Measurements from ENCODE around the gene ZGPAT.
"Not testable (repeated sequence)": the region's sequence is repeated elsewhere in the genome, so short reads cannot be mapped to it uniquely, and the experiment has no call there.

Gene ZGPAT

GRCh38 chr20:63707558-63708300 is at the start of gene ZGPAT, which contains the start of gene ARFRP1:
TSS of gene ZGPAT (plus strand) at chr20:63708039. CDS start at chr20:63708581, 542 bp downstream.
TSS of gene ARFRP1 (minus strand) at chr20:63707976. CDS start at chr20:63707091, 885 bp downstream.
- peak within 1 kb of the TSS; percentile 89 for H3K4me3 ChIP-seq (ENCODE audit: low read depth, low read length)
- no peaks in the 10 kb centered on the region for H3K4me1 ChIP-seq (ENCODE audit: control insufficient read depth, insufficient read depth, low read length)
- peaks cover 31% of the 10 kb centered on the region for H3K36me3 ChIP-seq (ENCODE audit: control insufficient read depth, insufficient read depth, low read length)
- no peaks in the 10 kb centered on the region for H3K27me3 ChIP-seq (ENCODE audit: control insufficient read depth, insufficient read depth, low read length)
- peak within 1 kb of the TSS; percentile 79 for H3K9ac ChIP-seq (ENCODE audit: low read depth, low read length)
- no peaks in the 10 kb centered on the region for H3K9me3 ChIP-seq (ENCODE audit: control insufficient read depth, insufficient read depth, low read length)

DNA sequence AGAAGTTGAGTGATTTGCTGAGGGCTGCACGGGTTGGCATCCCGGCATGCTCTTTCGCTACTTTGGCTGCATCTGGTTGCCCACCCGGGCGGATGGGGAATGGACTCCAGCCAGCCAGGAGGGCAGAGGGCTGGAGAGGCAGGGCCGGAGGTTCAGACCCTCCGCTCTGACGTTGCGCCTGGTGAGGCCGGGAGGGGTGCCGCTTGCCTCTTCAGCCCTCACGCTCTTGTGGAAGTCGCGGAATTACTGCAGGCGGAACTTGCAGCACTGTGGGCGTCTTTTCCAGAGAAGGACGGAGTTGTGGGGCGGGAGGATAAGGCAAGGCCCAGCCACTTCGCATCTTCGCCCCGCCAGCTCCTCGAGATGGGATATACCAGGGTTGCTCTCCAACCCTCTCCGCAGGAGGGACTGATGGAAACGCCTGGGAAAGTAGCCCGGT is 49.1 kb upstream of the ZGPAT start:
- Histone ChIP-seq H3K4me1 (ENCODE audit: control insufficient read depth, insufficient read depth, low read length) (peaks cover 4% of the 10 kb centered on the region), H3K9ac (ENCODE audit: low read depth, low read length) (peak overlapping the region; percentile 66), H3K4me3 (ENCODE audit: low read depth, low read length) (peak overlapping the region; percentile 80), H3K36me3 (ENCODE audit: control insufficient read depth, insufficient read depth, low read length) (peaks cover 27% of the 10 kb centered on the region), H3K9me3 (ENCODE audit: control insufficient read depth, insufficient read depth, low read length) (no peaks in the 10 kb centered on the region), H3K27me3 (ENCODE audit: control insufficient read depth, insufficient read depth, low read length) (no peaks in the 10 kb centered on the region)

DNA sequence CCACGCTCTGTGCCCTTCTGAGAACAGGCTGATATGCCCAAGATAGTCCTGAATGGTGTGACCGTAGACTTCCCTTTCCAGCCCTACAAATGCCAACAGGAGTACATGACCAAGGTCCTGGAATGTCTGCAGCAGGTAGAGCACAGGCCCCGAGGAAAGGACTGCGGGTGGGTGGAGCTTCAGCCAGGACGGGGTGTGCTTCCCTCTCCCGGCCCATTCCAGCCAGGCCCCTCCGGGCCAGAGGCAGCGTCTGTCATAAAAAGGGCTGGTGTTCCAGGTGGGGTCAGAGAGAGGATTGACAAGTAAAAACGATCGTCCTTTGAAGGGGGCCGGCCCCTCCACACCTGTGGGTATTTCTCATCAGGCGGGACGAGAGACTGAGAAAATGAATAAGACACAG is 48.5 kb upstream of the ZGPAT start:
- H3K4me1 ChIP-seq (ENCODE audit: control insufficient read depth, insufficient read depth, low read length) = no peaks in the 10 kb centered on the region
- H3K36me3 ChIP-seq (ENCODE audit: control insufficient read depth, insufficient read depth, low read length) = peaks cover 31% of the 10 kb centered on the region
- no peak overlapping the region for H3K9ac ChIP-seq (ENCODE audit: low read depth, low read length)
- H3K4me3 ChIP-seq (ENCODE audit: low read depth, low read length) = peak overlapping the region; percentile 80
- no peaks in the 10 kb centered on the region for H3K9me3 ChIP-seq (ENCODE audit: control insufficient read depth, insufficient read depth, low read length)
- H3K27me3 ChIP-seq (ENCODE audit: control insufficient read depth, insufficient read depth, low read length) = no peaks in the 10 kb centered on the region

DNA sequence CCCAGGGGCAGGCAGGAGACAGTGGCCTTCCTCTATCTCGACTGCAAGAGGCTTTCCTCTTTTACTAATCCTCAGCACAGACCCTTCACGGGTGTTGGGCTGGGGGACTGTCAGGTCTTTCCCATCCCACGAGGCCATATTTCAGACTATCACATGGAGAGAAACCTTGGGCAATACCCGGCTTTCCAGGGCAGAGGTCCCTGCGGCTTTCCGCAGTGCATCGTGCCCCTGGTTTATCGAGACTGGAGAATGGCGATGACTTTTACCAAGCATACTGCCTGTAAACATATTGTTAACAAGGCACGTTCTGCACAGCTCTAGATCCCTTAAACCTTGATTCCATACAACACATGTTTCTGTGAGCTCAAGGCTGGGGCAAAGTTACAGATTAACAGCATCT is 47.7 kb upstream of the ZGPAT start:
- not testable (repeated sequence) for H3K4me1 ChIP-seq (ENCODE audit: control insufficient read depth, insufficient read depth, low read length); H3K4me3 ChIP-seq (ENCODE audit: low read depth, low read length); H3K27me3 ChIP-seq (ENCODE audit: control insufficient read depth, insufficient read depth, low read length); H3K9me3 ChIP-seq (ENCODE audit: control insufficient read depth, insufficient read depth, low read length); H3K9ac ChIP-seq (ENCODE audit: low read depth, low read length)
- peaks cover 31% of the 10 kb centered on the region for H3K36me3 ChIP-seq (ENCODE audit: control insufficient read depth, insufficient read depth, low read length)

DNA sequence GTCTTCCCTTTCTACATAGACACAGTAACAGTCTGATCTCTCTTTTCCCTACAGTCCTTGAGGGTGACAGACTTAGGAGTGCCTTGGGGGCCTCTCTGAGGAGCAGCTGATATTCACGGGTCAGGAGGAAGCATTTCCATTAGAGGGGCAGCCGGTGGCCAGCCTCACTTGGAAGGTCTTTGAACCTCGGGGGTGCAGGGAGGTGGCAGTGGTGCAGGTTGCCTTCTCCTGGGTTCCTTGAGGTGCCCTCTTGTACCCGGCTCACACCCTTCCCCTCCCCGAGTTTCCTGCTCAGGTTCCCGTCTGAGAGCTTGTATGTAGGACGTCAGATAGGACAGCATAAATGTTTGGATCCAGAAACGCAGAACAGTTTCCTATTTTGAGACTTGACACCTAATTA is 47.2 kb upstream of the ZGPAT start:
- Histone ChIP-seq H3K4me3 (ENCODE audit: low read depth, low read length) (no peak overlapping the region), H3K9me3 (ENCODE audit: control insufficient read depth, insufficient read depth, low read length) (no peaks in the 10 kb centered on the region), H3K36me3 (ENCODE audit: control insufficient read depth, insufficient read depth, low read length) (peaks cover 32% of the 10 kb centered on the region), H3K4me1 (ENCODE audit: control insufficient read depth, insufficient read depth, low read length) (no peaks in the 10 kb centered on the region), H3K9ac (ENCODE audit: low read depth, low read length) (no peak overlapping the region), H3K27me3 (ENCODE audit: control insufficient read depth, insufficient read depth, low read length) (no peaks in the 10 kb centered on the region)

DNA sequence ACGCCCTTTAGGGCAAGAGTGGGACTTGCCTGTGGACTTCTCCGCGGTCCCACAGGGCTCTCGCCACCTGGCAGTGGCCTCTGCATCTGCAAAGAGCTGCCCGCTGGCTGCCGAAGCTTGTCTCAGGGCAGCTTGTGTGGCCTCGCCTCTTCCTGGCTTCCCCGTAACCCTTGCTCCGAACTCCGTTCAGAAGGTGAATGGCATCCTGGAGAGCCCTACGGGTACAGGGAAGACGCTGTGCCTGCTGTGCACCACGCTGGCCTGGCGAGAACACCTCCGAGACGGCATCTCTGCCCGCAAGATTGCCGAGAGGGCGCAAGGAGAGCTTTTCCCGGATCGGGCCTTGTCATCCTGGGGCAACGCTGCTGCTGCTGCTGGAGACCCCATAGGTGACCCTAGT is 46.7 kb upstream of the ZGPAT start:
- H3K36me3 ChIP-seq (ENCODE audit: control insufficient read depth, insufficient read depth, low read length) = peaks cover 35% of the 10 kb centered on the region
- H3K4me1 ChIP-seq (ENCODE audit: control insufficient read depth, insufficient read depth, low read length) = no peaks in the 10 kb centered on the region
- H3K9ac ChIP-seq (ENCODE audit: low read depth, low read length) = no peak overlapping the region
- no peak overlapping the region for H3K4me3 ChIP-seq (ENCODE audit: low read depth, low read length)
- no peaks in the 10 kb centered on the region for H3K27me3 ChIP-seq (ENCODE audit: control insufficient read depth, insufficient read depth, low read length)
- no peaks in the 10 kb centered on the region for H3K9me3 ChIP-seq (ENCODE audit: control insufficient read depth, insufficient read depth, low read length)

DNA sequence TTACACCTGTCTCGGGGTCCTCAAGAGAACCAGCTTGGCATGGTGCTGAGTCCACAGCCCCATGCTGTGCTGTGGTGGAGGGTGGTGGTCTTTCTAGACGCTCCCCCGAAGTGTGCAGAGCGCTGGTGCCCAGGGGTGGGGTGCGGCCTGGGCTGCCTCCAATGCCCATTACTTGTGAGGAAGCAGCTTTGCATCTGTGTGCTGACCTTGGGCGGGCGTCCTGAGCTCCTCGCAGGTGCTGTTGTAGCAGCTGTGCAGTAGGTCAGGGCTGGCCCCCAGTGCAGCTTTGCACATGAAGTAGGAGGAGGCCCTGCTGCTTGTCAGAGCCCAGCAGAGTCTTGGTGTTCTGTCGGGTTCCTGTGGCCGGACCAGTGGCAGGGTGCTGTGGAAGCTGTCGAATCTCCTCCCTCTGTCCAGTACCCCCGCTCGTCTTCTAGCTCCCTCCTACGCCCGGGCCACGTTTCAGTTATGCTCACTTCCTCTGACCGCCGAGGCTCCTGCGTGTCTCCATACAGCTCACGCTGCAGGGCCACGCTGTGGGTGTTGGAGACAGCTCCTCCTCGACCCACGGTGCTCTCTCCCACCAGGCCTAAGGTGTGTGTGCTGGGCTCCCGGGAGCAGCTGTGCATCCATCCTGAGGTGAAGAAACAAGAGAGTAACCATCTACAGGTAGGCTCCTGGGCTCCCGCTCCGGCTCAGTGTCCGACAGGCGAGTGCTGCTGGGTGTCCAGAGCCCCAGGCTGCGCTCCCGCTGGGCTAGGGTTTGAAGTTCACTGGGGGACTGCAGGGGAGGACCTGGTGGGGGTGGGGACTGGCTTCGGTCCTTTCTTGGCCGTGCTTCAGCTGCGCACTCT is 45.7 kb upstream of the ZGPAT start:
- no peaks in the 10 kb centered on the region for H3K9me3 ChIP-seq (ENCODE audit: control insufficient read depth, insufficient read depth, low read length)
- H3K4me1 ChIP-seq (ENCODE audit: control insufficient read depth, insufficient read depth, low read length) = no peaks in the 10 kb centered on the region
- no peak overlapping the region for H3K4me3 ChIP-seq (ENCODE audit: low read depth, low read length)
- H3K9ac ChIP-seq (ENCODE audit: low read depth, low read length) = no peak overlapping the region
- H3K36me3 ChIP-seq (ENCODE audit: control insufficient read depth, insufficient read depth, low read length) = peaks cover 38% of the 10 kb centered on the region
- no peaks in the 10 kb centered on the region for H3K27me3 ChIP-seq (ENCODE audit: control insufficient read depth, insufficient read depth, low read length)

DNA sequence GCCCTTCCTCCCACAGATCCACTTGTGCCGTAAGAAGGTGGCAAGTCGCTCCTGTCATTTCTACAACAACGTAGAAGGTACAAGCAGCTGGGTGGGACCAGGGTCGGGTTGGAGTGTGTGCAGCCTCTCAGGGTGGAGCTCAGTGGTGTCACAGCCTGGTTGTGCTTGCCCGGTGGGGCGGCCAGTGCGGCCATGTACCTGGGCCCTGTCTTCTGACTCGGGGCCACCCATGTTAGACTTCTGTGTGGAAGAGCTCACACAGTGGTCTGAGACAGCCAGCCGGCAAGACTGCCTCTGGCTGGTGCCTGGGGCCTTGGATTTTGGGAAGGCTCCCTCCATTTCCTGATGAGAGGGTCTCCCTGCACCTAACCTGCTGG is 45.0 kb upstream of the ZGPAT start:
- Histone ChIP-seq H3K36me3 (ENCODE audit: control insufficient read depth, insufficient read depth, low read length) (peaks cover 43% of the 10 kb centered on the region), H3K4me3 (ENCODE audit: low read depth, low read length) (no peak overlapping the region), H3K27me3 (ENCODE audit: control insufficient read depth, insufficient read depth, low read length) (no peaks in the 10 kb centered on the region), H3K9ac (ENCODE audit: low read depth, low read length) (no peak overlapping the region), H3K9me3 (ENCODE audit: control insufficient read depth, insufficient read depth, low read length) (no peaks in the 10 kb centered on the region), H3K4me1 (ENCODE audit: control insufficient read depth, insufficient read depth, low read length) (no peaks in the 10 kb centered on the region)

DNA sequence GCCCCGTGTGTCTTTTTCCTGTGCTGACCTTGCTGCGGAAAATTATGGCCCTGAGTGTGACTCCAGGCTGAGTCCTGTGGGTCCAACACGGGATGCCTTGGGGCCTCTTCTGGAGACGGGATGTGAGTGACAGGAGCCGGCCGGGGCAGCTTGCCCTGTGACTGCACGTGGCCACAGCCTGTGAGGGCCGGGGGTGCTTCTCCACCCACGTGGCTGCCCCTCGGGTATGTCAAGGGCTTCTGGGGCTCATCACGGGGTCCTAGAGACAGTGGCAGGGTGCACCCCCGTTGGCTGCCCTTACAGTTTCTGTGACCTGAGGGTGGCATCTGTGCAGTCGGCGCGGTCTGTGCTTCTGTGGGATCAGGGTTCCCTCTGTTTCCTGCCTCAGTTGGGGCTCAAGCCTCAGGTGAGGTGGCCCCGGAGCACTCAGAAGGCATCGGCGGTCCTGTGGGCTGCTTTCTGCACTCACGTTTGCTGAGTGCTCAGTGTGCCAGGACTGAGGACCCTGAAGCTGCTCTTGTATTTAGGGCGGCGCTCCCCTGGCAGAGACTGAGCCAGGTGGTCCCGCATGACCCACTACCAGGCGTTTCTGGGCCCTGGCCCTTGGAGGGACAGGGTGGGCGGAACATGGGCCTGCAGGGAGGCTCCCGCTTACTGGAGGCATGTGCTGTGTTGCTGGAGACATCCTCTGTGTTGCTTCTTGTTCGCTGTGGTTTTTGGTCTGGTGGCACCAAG is 44.3 kb upstream of the ZGPAT start:
- Histone ChIP-seq H3K36me3 (ENCODE audit: control insufficient read depth, insufficient read depth, low read length) (peaks cover 47% of the 10 kb centered on the region), H3K9ac (ENCODE audit: low read depth, low read length) (no peak overlapping the region), H3K27me3 (ENCODE audit: control insufficient read depth, insufficient read depth, low read length) (no peaks in the 10 kb centered on the region), H3K4me3 (ENCODE audit: low read depth, low read length) (no peak overlapping the region), H3K9me3 (ENCODE audit: control insufficient read depth, insufficient read depth, low read length) (no peaks in the 10 kb centered on the region), H3K4me1 (ENCODE audit: control insufficient read depth, insufficient read depth, low read length) (no peaks in the 10 kb centered on the region)

GRCh38 chr20:63664143-63664851 is 43.5 kb upstream of the ZGPAT start:
- Histone ChIP-seq H3K27me3 (ENCODE audit: control insufficient read depth, insufficient read depth, low read length) (no peaks in the 10 kb centered on the region), H3K4me3 (ENCODE audit: low read depth, low read length) (no peak overlapping the region), H3K36me3 (ENCODE audit: control insufficient read depth, insufficient read depth, low read length) (peaks cover 50% of the 10 kb centered on the region), H3K4me1 (ENCODE audit: control insufficient read depth, insufficient read depth, low read length) (no peaks in the 10 kb centered on the region), H3K9me3 (ENCODE audit: control insufficient read depth, insufficient read depth, low read length) (no peaks in the 10 kb centered on the region), H3K9ac (ENCODE audit: low read depth, low read length) (no peak overlapping the region)
